GM21786 (cell line): Measurements from ENCODE around the gene KIAA1217.

Experiments
- ATAC-seq: cut with Tn5 transposase; IDR thresholded peaks from one replicate; pipeline ENCODE4 v1.9.1; 2021; ENCODE audit not compliant: unreplicated experiment

The KIAA1217 gene

GRCh38 chr10:24207341-24207740 lies 1.6 kb upstream of the KIAA1217 start:
- ATAC-seq = no peak

- no peak for ATAC-seq
Measured at GRCh38 chr10:24207781-24208611, 942 bp upstream of the KIAA1217 start.

GRCh38 chr10:24209432-24209771 lies 464 bp downstream of the KIAA1217 start:
- ATAC-seq = peak; percentile 31

GRCh38 chr10:24209946-24210491 lies 1.1 kb downstream of the KIAA1217 start:
- ATAC-seq = peak; percentile 51

GRCh38 chr10:24210501-24210900 lies 1.6 kb downstream of the KIAA1217 start:
- ATAC-seq = no peak

- no peak for ATAC-seq
Measured at GRCh38 chr10:24213266-24213665, 4.3 kb downstream of the KIAA1217 start.

GRCh38 chr10:24213881-24214280 lies 4.9 kb downstream of the KIAA1217 start:
- ATAC-seq = no peak

GRCh38 chr10:24214762-24215161 lies 5.8 kb downstream of the KIAA1217 start:
- ATAC-seq = no peak

- ATAC-seq = no peak
Measured at GRCh38 chr10:24215196-24215595, 6.3 kb downstream of the KIAA1217 start.

GRCh38 chr10:24215603-24216002 lies 6.7 kb downstream of the KIAA1217 start:
- no peak for ATAC-seq

GRCh38 chr10:24219963-24220362 lies 11.0 kb downstream of the KIAA1217 start:
- no peak for ATAC-seq

GRCh38 chr10:24223341-24223740 lies 14.4 kb downstream of the KIAA1217 start:
- ATAC-seq = no peak

- no peak for ATAC-seq
Measured at GRCh38 chr10:24223953-24224352, 15.0 kb downstream of the KIAA1217 start.

GRCh38 chr10:24228642-24229041 lies 19.7 kb downstream of the KIAA1217 start:
- no peak for ATAC-seq

- ATAC-seq = no peak
Measured at GRCh38 chr10:24229909-24230308, 21.0 kb downstream of the KIAA1217 start.

GRCh38 chr10:24231200-24231599 lies 22.3 kb downstream of the KIAA1217 start:
- no peak for ATAC-seq

GRCh38 chr10:24234784-24235183 lies 25.8 kb downstream of the KIAA1217 start:
- no peak for ATAC-seq

GRCh38 chr10:24235471-24235870 lies 26.5 kb downstream of the KIAA1217 start:
- ATAC-seq = no peak

GRCh38 chr10:24237801-24238395 lies 29.0 kb downstream of the KIAA1217 start:
- ATAC-seq = no peak

- ATAC-seq = no peak
Measured at GRCh38 chr10:24238519-24239247, 29.7 kb downstream of the KIAA1217 start.

- ATAC-seq = no peak
Measured at GRCh38 chr10:24239289-24240040, 30.5 kb downstream of the KIAA1217 start.
